CD4-positive, alpha-beta T cell treated with Interleukin-1 beta for 1 hour (primary cell): ENCODE results near the gene GRB10.

Experiments used
- DNase-seq, 2 donors: peaks; one replicate each; pipeline ENCODE4 v3.0.0-alpha.2; 2020 to 2022

Gene GRB10

GRCh38 chr7:50629238-50629901 is 153.3 kb downstream of the GRB10 start:
- no peak for DNase-seq

DNA sequence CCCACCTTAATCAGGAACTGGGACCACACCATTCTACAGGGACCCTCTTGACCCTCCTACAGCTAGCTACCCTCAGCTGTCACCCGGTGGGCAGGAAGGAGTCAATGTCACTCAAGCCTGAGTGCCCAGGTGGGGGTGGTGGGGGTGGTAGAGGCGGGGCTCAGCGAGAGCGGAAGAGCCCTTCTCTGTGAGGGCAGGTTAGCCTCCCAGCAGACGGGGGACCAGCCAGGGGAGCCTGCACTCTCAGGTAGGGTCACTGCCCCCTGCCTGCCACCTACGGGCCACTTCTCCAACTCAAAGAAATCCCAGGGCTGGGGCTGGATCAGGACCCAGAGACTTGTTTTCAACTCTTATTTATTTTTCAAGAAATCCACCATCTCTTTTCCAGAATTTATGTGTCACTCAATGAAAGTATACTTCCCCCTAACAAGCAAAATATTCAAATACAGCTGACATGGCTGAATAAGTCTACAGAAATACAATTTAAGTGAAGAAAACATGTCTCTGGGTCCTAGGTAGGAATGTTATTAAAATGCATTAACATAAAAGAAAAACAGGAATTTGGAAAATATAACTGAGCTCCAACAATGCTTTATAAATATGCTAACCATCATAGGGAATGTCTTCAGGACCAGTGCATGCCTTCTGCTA is 154.1 kb downstream of the GRB10 start:
- DNase-seq: no peak

DNA sequence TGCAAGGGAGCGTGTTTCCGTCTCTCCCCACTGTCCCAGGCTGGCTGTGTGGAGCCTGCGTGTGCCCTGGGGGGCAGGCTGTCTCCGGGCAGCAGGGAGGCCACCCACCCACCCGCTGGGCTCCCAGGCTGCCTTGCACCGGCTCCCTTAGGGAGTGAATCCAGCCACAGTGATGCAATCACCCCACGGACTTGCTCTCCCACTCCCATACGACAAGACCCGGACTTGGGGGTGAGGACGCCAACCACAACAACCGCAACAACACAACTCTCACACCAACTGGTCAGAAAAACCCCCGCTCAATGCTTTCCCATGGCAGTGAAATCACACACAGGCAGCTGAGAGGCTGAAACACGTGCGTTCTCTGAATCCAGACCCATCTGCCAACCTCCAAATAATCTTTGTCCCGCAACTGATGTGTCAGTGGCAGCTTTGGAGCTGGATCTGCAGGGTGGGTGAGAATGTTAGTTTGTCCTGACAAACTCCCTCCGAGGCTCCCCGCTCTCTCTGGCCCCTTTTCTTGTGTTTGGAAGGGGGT is 154.8 kb downstream of the GRB10 start:
- DNase-seq: no peak

GRCh38 chr7:50626286-50626685 is 156.4 kb downstream of the GRB10 start:
- DNase-seq: no peak

DNA sequence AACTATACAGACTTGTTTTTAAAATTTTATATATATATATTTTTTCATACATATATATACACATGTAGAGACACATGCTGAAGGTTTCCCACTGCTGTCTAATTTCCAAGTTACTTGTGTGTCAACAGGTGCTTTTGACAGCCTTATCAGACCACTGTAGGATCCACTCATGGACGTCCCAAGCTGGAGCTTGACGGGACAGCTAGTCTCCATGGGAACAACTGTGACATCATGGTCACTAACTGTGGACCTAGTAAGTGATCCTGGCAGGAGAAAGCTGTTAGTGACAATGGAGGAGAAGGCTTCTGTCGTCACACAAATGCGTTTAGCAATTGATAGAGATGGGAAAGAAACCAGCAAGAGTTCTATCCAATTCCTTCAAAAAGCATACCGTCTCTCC is 157.3 kb downstream of the GRB10 start:
- no peak for DNase-seq

DNA sequence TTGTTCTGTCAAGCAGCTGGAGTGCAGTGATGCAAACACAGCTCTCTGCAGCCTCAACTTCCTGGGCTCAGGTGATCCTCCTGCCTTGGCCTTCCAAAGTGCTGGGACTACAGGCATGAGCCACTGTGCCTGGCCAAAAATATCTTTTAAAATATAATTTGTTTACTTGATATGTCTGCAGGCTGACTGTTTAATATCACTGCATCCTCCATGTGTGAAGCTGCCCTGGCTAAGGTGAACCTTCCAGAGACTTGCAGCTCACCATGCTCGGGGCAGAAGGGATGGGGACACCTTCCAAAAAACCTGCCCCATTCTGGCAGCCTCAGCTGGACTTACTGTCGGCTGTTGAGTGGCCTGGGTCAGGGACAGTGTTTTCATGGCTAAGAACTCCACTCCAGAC is 159.9 kb downstream of the GRB10 start:
- no peak for DNase-seq

DNA sequence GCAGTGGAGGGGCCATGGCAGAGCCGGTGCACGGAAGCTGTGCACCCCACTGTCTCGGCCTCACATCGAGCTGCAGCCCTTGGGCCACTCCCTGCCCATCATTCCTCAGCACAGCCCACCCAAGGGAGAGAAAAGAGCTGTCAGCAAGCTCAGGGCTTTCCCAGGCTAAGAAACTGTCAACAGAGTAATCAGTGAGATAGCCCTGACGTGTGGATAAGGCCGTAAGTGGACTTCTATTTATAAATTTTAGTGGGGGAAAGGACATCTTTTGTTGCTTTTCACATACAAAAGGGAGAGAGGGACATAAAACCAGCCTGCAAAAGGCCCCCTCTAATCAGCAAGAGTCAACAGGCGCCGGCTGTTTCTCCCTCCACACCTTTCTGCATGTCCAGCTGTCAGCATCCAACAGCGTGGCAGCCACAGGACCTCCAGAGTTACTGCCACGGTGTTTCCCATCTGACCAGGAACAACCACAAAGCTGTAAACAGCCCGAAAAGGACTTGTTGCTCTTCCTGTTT is 160.7 kb downstream of the GRB10 start:
- DNase-seq: no peak

DNA sequence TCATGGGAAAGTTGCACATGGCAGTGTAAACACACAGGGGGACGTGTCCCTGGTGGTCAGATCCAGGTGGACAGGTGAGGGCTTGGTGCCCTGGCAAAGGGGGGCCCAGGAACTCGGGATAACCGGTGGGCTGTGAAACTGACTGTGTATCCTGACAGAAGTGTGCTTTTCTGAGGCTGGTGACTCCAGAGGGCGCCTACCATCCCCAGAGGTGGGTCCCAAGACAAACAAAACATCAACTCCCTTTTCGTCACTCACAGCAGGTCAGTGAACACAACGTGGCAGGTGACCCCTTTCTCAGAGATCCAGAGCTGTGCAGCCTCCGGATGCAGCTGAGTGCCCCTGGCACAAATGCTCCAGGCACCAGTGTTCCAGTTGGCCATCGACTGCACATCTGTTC is 161.5 kb downstream of the GRB10 start:
- no peak for DNase-seq

DNA sequence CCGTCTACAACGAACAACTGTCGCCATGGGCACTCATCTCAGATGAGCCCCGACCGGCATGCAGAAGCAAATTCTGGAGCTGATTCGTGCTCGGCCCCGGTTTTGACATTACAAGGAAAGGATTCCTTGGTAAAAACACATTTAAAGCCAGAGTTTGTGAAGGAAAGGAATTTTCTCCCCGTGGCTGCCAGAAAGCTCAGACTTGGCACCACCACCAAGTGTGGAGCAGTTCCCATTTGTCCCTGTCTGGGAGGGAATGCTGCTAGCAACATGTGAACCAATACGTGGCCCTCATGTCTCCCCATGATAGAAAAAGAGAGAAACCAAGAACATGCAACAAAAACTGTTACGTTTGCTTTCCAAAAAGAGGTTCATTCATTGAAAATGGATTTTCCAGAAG is 162.3 kb downstream of the GRB10 start:
- DNase-seq: no peak

DNA sequence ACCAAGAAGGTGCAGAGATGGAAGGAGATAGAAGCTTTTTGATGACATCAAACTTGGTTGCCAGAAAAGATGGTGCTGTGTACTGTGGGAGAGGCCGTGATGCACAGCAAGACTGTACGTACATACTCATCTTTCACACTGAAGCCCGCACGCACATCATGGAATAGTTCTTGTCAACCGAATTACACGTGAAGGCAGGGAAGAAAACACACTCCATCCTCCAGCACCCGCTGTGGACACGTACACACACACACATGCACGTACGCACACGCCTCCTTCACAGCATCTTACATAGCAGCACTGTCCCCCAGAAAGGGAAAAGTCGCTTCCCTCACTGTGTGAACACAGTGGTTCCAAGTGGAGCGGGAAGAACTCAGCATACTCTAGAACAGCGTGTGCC is 163.0 kb downstream of the GRB10 start:
- no peak for DNase-seq

DNA sequence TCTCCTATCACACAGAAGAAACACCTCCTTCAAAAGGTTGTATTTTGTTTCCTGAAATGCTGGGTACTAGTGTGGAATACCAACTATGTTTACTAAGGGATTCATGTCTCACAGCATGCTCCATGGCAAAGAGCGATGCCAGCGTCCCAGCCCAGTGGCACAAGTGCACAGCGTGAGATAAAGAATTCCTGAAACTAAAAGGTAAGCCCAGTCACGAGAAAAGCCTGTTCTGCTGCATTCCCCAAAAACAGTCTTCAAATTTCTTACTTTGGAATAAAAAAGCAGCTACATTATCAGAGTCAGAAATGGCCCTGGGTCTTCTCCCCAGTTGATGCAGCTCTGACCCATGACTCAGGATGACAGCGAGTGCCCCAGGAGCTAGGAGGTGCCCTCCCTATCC is 164.4 kb downstream of the GRB10 start:
- no peak for DNase-seq

DNA sequence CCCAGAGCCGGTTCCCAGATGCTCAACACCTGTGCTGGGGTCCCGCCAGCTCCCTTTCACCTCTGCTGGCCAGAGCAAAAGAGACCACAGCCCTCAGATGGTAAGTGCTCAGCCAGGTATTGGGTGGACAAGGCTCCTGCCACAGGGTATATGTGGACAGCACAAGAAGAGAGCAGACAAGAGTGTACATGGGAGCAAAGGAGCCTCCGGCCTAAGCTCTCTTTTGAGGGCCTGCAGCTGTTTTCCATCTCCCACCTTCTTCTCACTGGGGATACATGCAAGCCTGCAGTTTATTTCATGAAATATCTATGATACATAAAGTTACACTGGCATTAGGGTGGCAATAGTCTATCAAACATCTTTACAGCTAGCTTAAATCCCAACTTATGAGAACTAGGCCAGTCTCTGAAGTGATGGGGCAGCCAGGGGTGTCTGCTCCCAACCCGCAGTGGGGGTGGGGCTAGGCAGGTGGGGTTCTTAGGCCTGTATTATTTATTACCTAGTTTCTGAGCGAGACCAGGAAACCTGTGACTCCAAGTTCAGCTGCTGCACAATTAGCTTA is 167.1 kb downstream of the GRB10 start:
- no peak for DNase-seq

DNA sequence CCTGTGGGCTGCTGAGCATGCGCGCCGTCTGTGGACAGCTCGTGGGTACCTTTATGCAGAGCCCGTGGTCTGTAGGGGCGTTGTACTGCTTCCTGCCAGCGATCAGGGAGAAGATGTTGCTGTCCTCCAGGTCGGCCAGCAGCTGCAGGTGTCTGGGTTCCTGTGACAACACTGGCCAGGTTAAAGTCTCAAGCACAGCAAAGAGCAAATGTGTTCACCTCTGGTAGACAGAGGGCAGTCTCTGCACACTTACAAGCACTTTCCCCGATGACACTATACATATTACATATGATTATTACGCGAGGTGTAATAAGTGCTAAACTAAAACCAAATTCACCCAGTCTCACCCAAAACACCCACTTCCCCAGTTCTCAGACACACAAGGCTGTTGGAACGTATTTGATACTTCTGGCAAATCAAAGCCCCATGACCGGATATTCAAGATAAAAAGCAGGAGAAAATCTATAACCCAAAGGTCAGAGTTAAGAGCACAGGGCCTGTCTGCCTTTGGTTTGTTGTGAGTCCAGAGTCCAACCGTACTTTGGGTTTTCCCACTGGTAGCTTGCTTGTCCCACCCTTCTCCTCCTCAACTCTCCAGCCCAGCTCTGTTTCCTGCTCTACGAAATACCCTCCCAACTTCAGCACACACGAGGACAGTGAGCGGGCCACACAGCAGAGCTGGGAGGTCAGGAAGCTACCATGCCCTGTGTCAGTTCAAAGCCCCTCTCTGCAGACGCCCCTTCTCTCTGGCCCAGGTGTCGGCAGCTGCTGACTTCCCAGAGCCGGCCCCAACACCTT is 167.8 kb downstream of the GRB10 start:
- peak in 1 of 2 donors; percentile 31 for DNase-seq

DNA sequence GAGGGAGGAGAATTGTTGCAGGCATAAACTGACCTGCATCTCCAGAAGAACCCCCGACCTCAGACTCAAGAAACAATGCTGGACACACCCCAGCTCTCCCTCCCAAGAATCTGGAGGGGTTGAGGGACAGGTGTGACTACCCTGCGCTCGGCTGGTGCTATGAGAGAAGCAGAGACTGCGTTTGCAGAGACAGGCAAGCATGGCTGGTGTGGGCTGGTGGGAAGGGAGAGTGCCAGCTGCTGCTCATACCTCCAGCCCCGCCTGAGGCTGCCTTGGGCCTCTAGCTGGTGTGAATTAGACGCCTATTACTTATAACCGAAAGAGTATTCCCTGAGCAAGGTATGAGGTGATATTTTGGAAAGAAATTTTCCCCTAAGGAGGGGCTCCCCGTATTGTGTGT is 169.2 kb downstream of the GRB10 start:
- no peak for DNase-seq

- no peak for DNase-seq
These were observed 170.0 kb downstream of the GRB10 start for GRCh38 chr7:50612704-50613103.

DNA sequence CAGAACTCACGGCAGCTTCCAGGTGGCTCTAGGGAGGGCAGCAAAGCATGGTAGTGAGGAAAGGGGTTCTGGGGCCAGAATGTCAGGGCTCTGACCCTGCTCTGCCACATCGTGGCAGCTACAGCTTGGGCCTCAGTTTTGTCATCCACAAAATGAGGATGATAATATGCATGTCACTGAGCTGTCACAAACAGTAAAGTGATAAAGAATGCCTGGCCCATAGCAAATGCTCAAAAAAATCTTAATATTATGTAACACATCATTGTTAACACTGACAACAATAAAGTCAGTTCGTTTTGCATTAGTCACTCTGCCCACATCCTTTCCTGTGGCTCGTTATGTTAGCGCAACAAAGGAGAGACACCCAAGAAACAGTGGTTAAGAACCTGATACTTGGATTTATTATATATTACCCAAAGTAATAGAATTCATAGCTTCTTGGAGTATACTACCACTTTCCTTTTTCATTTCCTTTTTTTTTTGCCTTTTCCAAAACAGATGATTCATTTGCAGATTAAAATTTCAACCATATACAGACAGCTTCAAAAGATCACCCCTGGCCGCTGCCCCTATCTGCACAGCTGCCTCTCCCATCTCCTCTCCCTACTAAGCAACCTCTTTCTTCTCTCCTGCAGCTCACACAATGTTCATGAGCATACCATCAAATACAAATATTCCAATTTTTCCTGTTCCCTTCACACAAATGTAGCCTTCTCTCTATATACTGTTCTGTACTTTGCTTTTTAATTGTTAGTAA is 172.0 kb downstream of the GRB10 start:
- DNase-seq: peak; percentile 42 to 66

DNA sequence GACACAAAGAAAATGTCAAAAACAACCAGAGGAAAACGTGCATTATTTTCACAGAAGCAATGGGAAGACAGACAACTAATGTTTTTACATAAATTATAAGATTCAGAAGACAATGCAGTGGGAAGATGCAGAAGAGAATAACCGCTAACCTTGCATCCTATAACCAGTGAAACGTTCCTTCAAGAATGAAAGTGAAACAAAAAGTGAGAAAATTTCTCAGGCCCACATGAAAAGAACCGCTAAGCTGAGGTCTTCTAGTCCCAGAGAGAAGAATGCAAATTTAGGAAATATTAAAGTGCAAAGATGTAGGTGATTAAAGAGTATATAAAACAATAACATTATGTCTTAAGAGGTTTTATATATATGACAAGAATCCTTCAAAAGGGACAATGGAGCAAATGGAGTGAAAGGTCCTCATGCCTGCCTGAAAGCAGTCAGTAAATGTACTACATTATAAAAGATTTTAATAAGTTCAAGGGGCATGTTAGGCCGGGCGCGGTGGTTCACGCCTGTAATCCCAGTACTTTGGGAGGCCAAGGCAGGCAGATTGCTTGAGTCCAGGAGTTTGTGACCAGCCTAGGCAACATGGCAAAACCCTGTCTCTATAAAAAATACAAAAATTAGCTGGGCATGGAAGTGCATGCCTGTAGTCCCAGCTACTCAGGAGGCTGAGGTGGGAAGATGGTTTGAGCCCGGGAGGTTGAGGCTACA is 174.3 kb downstream of the GRB10 start:
- DNase-seq: peak in 1 of 2 donors; percentile 45

- DNase-seq: no peak
These were observed 175.1 kb downstream of the GRB10 start for GRCh38 chr7:50607524-50608125.

- no peak for DNase-seq
These were observed 177.6 kb downstream of the GRB10 start for GRCh38 chr7:50605059-50605458.

DNA sequence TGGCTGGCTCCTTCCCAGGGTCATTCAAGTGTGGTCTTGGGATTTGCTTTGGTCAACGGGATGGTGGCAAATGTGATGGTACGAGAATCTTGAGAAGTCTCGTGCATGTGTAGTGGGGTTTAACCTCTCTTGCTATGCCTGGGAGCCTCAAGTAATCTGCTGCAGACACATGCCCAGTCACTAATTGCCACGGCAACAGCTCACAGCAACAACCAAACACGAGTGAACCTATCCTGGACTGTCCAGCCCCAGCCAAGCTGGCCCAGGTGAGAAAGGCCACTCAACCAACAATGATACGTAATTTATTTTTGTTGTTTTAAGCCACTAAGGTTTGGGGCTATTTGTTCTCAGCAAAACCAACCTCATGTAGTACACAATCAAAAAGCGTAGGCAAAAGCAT is 179.4 kb downstream of the GRB10 start:
- no peak for DNase-seq

GRCh38 chr7:50599385-50599784 is 183.3 kb downstream of the GRB10 start:
- no peak for DNase-seq
